SK-N-SH (cell line): Measurements from ENCODE around the gene SYNE1. TPM values are rescaled to one million over a fixed set of nuclear protein-coding genes. Genes with fewer than 3 reads are reported as not detected.

ENCODE experiments used
- CTCF ChIA-PET: fragments of 300-600, 350-600 bp; formaldehyde crosslinking; extraction: SDS; loops from one replicate; lab custom pipeline; 2021; lab: Yijun Ruan, JAX
- POLR2A ChIA-PET: fragments of 350-600 bp; sonication (Branson Sonifier 250); formaldehyde crosslinking; extraction: SDS; loops from one replicate; lab custom pipeline; 2020; ENCODE audit warnings: antibody characterized with exemption, inconsistent platforms; lab: Yijun Ruan, JAX
- DNase-seq: peaks from one replicate; pipeline ENCODE4 v3.0.0; 2012
- H2AFZ ChIP-seq: fragments of 200-600 bp; sonication (generic); 2 replicates; pipeline ENCODE4 v1.8.1; 2016; ENCODE audit warnings: antibody characterized with exemption, mild to moderate bottlenecking, low read depth
- H3F3A ChIP-seq: fragments of 200-600 bp; sonication (generic); replicated peaks from 2 replicates; pipeline ENCODE3; 2016; ENCODE audit warnings: antibody characterized with exemption, mild to moderate bottlenecking; ENCODE audit not compliant: insufficient read depth
- H3K27ac ChIP-seq, 2 experiments: fragments of 200-500 bp in 1 of 2; fragments of 200-600 bp in 1 of 2; sonication (Bioruptor generic) in 1 of 2; sonication (generic), shearing (Covaris generic) in 1 of 2; 2 replicates each; pipeline versions ENCODE4 v1.5.1 to v1.6.1; 2014 to 2016; ENCODE audit warnings: low read depth in 2 of 2, inconsistent platforms in 1 of 2, low read length in 1 of 2, mild to moderate bottlenecking in 1 of 2, mixed read lengths in 1 of 2
- H3K27me3 ChIP-seq: fragments of 200-600 bp; sonication (generic), shearing (Covaris generic); 2 replicates; pipeline ENCODE4 v1.6.1; 2016; ENCODE audit warnings: mixed run types; ENCODE audit not compliant: insufficient read depth
- H3K36me3 ChIP-seq, 2 experiments: fragments of 200-500 bp in 1 of 2; fragments of 200-600 bp in 1 of 2; sonication (Bioruptor generic) in 1 of 2; sonication (generic) in 1 of 2; replicated peaks in 1 of 2; 2 replicates each; pipeline versions ENCODE3 to v1.5.1; 2014 to 2016; ENCODE audit warnings: low read length in 1 of 2, mild to moderate bottlenecking in 1 of 2; ENCODE audit not compliant: insufficient read depth in 2 of 2, control insufficient read depth in 1 of 2
- H3K4me1 ChIP-seq, 2 experiments: fragments of 200-500 bp in 1 of 2; fragments of 200-600 bp in 1 of 2; sonication (Bioruptor generic) in 1 of 2; sonication (generic), shearing (Covaris generic) in 1 of 2; 2 replicates each; pipeline versions ENCODE4 v1.5.1 to v1.6.1; 2014 to 2016; ENCODE audit warnings: low read depth in 1 of 2, low read length in 1 of 2, mixed run types in 1 of 2; ENCODE audit not compliant: insufficient read depth in 2 of 2, control insufficient read depth in 1 of 2
- H3K4me2 ChIP-seq: fragments of 200-600 bp; sonication (generic), shearing (Covaris generic); 2 replicates; pipeline ENCODE4 v1.6.1; 2017; ENCODE audit warnings: mixed run types
- H3K4me3 ChIP-seq, 2 experiments: fragments of 200-500 bp in 1 of 2; fragments of 200-600 bp in 1 of 2; sonication (Bioruptor generic) in 1 of 2; sonication (generic), shearing (Covaris generic) in 1 of 2; 2 replicates each; pipeline versions ENCODE4 v1.5.1 to v1.8.1; 2014 to 2016; ENCODE audit warnings: low read depth in 2 of 2, inconsistent platforms in 1 of 2, low read length in 1 of 2, mild to moderate bottlenecking in 1 of 2, mixed read lengths in 1 of 2, moderate library complexity in 1 of 2
- H3K79me2 ChIP-seq: fragments of 200-600 bp; sonication (generic); 2 replicates; pipeline ENCODE4 v1.8.1; 2017; ENCODE audit warnings: mild to moderate bottlenecking; ENCODE audit not compliant: insufficient read depth
- H3K9ac ChIP-seq: fragments of 200-600 bp; sonication (generic); 2 replicates; pipeline ENCODE4 v1.6.1; 2017; ENCODE audit warnings: mixed run types
- H3K9me2 ChIP-seq: fragments of 200-600 bp; sonication (generic); 2 replicates; pipeline ENCODE4 v1.6.1; 2017; ENCODE audit warnings: mixed run types
- H3K9me3 ChIP-seq: fragments of 200-600 bp; sonication (generic); 2 replicates; pipeline ENCODE4 v1.6.1; 2017; ENCODE audit warnings: mixed run types, mild to moderate bottlenecking, moderate library complexity
- H4K20me1 ChIP-seq: fragments of 200-600 bp; sonication (generic); 2 replicates; pipeline ENCODE4 v1.6.1; 2017; ENCODE audit warnings: mild to moderate bottlenecking, mixed run types; ENCODE audit not compliant: insufficient read depth
- CHD2 ChIP-seq: fragments of 150-350 bp; IDR thresholded peaks from 2 replicates; pipeline ENCODE4 v1.6.1; 2018; ENCODE audit warnings: low read length; ENCODE audit not compliant: partially characterized antibody
- ELF1 ChIP-seq: IDR thresholded peaks from 2 replicates; pipeline ENCODE4 v1.4.0; 2012
- EP300 ChIP-seq, 2 experiments: IDR thresholded peaks; 2 replicates each; pipeline versions ENCODE4 v1.4.0 to v1.6.1; 2012; ENCODE audit warnings: borderline replicate concordance in 1 of 2, low read depth in 1 of 2, low read length in 1 of 2
- FOSL2 ChIP-seq: IDR thresholded peaks from 2 replicates; pipeline ENCODE4 v1.4.0; 2012; ENCODE audit warnings: low read depth, mild to moderate bottlenecking, moderate library complexity, borderline replicate concordance
- GATA2 ChIP-seq: sonication (generic); formaldehyde crosslinking; IDR thresholded peaks from 2 replicates; pipeline ENCODE4 v1.5.0; 2020; ENCODE audit warnings: mild to moderate bottlenecking, missing genetic modification reagents
- JUND ChIP-seq: IDR thresholded peaks from 2 replicates; pipeline ENCODE4 v1.4.0; 2012
- MEF2A ChIP-seq: IDR thresholded peaks from 2 replicates; pipeline ENCODE4 v1.4.0; 2012; ENCODE audit warnings: low read depth, borderline replicate concordance
- NFIC ChIP-seq: IDR thresholded peaks from 2 replicates; pipeline ENCODE4 v1.4.0; 2012; ENCODE audit warnings: borderline replicate concordance
- RFX5 ChIP-seq: IDR thresholded peaks from 2 replicates; pipeline ENCODE4 v1.6.1; 2012; ENCODE audit warnings: mild to moderate bottlenecking, improper control_type of control experiment, low read length
- RXRA ChIP-seq: IDR thresholded peaks from 2 replicates; pipeline ENCODE4 v1.4.0; 2012; ENCODE audit warnings: low read depth, mild to moderate bottlenecking, borderline replicate concordance
- SMC3 ChIP-seq: IDR thresholded peaks from 2 replicates; pipeline ENCODE4 v1.6.1; 2012; ENCODE audit warnings: low read depth, low read length, improper control_type of control experiment
- TCF12 ChIP-seq: IDR thresholded peaks from 2 replicates; pipeline ENCODE4 v1.4.0; 2012
- YY1 ChIP-seq: IDR thresholded peaks from 2 replicates; pipeline ENCODE4 v1.4.0; 2012; ENCODE audit warnings: low read depth, mild to moderate bottlenecking
- WGBS: methylation state at CpG from one replicate; pipeline ENCODE4 v1.1.6; 2017; ENCODE audit warnings: low lambda C conversion rate; 5-methylcytosine and 5-hydroxymethylcytosine counted together
- polyA plus RNA-seq, 3 experiments: library from polyadenylated mRNA; depleted of rRNA; stranded (reverse); fragments of >200 nt; gene quantifications; 2 replicates each; pipeline ENCODE4 v1.2.3, GENCODE V29; 2012
- TF ChIP-seq, protein P1 (sequence below): IDR thresholded peaks from 2 replicates; pipeline ENCODE4 v1.4.0; 2012; ENCODE audit warnings: low read depth, borderline replicate concordance
- TF ChIP-seq, protein P2 (sequence below): IDR thresholded peaks from 2 replicates; pipeline ENCODE4 v1.6.1; 2012; ENCODE audit warnings: mild to moderate bottlenecking, low read depth, low read length, moderate library complexity
- TF ChIP-seq, protein P3 (sequence below): fragments of 150-350 bp; IDR thresholded peaks from 2 replicates; pipeline ENCODE4 v1.6.1; 2017; ENCODE audit warnings: antibody characterized with exemption, low read length, low read depth, borderline replicate concordance

The SYNE1 gene
- polyA plus RNA-seq, 1 of the 3 experiments (the other 2 are of a cell fraction), result 31.1 TPM

DNA sequence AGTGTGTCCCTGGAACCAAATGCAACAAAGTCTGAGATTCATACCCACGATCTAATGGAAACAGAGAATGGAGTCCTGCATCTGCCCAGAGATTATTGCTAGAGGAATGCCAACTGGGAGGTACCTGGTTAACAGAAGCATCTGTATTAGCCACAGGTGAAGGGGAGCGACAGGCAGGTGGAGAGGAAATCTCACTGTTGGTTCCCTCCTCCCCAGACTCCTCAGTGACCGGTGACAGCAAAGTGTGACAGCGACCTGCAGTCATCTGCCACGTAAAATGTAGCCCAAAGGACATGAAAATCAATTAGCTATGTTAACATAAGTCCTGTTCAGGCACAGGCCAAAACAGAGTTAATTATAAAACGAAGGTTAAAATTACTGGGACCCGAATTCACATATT lies 336.6 kb downstream of the SYNE1 start:
- H3K9ac ChIP-seq, result no peak overlapping the region
- no peak overlapping the region for H2AFZ ChIP-seq
- DNase-seq, result no peak
- peak overlapping the region; percentile 96; the same call in 1 of the 2 replicates for H3K4me2 ChIP-seq
- H3K4me1 ChIP-seq, result peaks cover 3 to 11% of the 10 kb centered on the region in 2 experiments; a peak in 3 of 4 replicates
- H3K27ac ChIP-seq, result peak overlapping the region in 1 of 2 experiments; percentile 97; a peak in 2 of 4 replicates
- ChIA-PET CTCF (interaction anchor here (0.9 to 2.1 kb wide), 3 partner anchors 10 to 15 kb away, joined by 3 to 12 read pairs (median 7); no protein-coding TSS in a partner anchor), POLR2A (interaction anchor here (1.6 kb wide), 1 partner anchor 22 kb away, joined by 3 read pairs; no protein-coding TSS in a partner anchor)
- H3K9me3 ChIP-seq, result peaks cover 6% of the 10 kb centered on the region; the same call in 1 of the 2 replicates
- H3F3A ChIP-seq, result peaks cover 35% of the 10 kb centered on the region
- H3K9me2 ChIP-seq, result no peaks in the 10 kb centered on the region
- 73% methylated on average over 7 of the region's 7 CpGs for WGBS
- peaks cover 15% of the 10 kb centered on the region for H3K79me2 ChIP-seq
- H3K27me3 ChIP-seq, result no peaks in the 10 kb centered on the region
- TF ChIP-seq SMC3 (no peak), ELF1 (no peak), MEF2A (no peak), RXRA (no peak), CHD2 (no peak), GATA2 (CRISPR knock-in tag) (no peak), JUND (no peak), RFX5 (no peak), FOSL2 (no peak), NFIC (no peak), YY1 (no peak), TCF12 (no peak), EP300 (IDR thresholded peaks at IDR 0.05; ENCODE audit: borderline replicate concordance in 1 of 2, low read depth in 1 of 2, low read length in 1 of 2) (no peak)
- TF ChIP-seq, protein P1, sequence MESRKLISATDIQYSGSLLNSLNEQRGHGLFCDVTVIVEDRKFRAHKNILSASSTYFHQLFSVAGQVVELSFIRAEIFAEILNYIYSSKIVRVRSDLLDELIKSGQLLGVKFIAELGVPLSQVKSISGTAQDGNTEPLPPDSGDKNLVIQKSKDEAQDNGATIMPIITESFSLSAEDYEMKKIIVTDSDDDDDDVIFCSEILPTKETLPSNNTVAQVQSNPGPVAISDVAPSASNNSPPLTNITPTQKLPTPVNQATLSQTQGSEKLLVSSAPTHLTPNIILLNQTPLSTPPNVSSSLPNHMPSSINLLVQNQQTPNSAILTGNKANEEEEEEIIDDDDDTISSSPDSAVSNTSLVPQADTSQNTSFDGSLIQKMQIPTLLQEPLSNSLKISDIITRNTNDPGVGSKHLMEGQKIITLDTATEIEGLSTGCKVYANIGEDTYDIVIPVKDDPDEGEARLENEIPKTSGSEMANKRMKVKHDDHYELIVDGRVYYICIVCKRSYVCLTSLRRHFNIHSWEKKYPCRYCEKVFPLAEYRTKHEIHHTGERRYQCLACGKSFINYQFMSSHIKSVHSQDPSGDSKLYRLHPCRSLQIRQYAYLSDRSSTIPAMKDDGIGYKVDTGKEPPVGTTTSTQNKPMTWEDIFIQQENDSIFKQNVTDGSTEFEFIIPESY, result no peak
- TF ChIP-seq, protein P2, sequence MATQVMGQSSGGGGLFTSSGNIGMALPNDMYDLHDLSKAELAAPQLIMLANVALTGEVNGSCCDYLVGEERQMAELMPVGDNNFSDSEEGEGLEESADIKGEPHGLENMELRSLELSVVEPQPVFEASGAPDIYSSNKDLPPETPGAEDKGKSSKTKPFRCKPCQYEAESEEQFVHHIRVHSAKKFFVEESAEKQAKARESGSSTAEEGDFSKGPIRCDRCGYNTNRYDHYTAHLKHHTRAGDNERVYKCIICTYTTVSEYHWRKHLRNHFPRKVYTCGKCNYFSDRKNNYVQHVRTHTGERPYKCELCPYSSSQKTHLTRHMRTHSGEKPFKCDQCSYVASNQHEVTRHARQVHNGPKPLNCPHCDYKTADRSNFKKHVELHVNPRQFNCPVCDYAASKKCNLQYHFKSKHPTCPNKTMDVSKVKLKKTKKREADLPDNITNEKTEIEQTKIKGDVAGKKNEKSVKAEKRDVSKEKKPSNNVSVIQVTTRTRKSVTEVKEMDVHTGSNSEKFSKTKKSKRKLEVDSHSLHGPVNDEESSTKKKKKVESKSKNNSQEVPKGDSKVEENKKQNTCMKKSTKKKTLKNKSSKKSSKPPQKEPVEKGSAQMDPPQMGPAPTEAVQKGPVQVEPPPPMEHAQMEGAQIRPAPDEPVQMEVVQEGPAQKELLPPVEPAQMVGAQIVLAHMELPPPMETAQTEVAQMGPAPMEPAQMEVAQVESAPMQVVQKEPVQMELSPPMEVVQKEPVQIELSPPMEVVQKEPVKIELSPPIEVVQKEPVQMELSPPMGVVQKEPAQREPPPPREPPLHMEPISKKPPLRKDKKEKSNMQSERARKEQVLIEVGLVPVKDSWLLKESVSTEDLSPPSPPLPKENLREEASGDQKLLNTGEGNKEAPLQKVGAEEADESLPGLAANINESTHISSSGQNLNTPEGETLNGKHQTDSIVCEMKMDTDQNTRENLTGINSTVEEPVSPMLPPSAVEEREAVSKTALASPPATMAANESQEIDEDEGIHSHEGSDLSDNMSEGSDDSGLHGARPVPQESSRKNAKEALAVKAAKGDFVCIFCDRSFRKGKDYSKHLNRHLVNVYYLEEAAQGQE, result no peak
- TF ChIP-seq, protein P3, sequence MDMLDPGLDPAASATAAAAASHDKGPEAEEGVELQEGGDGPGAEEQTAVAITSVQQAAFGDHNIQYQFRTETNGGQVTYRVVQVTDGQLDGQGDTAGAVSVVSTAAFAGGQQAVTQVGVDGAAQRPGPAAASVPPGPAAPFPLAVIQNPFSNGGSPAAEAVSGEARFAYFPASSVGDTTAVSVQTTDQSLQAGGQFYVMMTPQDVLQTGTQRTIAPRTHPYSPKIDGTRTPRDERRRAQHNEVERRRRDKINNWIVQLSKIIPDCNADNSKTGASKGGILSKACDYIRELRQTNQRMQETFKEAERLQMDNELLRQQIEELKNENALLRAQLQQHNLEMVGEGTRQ, result no peak
- H4K20me1 ChIP-seq, result no peaks in the 10 kb centered on the region
- H3K4me3 ChIP-seq, result peak overlapping the region in 1 of 2 experiments; percentile 6; a peak in 2 of 4 replicates
- H3K36me3 ChIP-seq, result peaks cover 30 to 44% of the 10 kb centered on the region in 2 experiments
